Fibroblast of peridontal ligament (primary cell): ENCODE data around the gene NAP1L4.

Experiments
- DNase-seq: peaks from one replicate; pipeline ENCODE4 v3.0.0-alpha.2; 2010; ENCODE audit errors: extremely low read depth

Gene NAP1L4

GRCh38 chr11:2992997-2993325, 832 bp upstream of the NAP1L4 start:
- no peak for DNase-seq

GRCh38 chr11:2991452-2992233, 486 bp downstream of the NAP1L4 start:
- DNase-seq = peak; percentile 32

GRCh38 chr11:2990617-2991451, 1.3 kb downstream of the NAP1L4 start:
- DNase-seq = no peak

- no peak for DNase-seq
Measured at GRCh38 chr11:2989551-2989950, 2.6 kb downstream of the NAP1L4 start.

GRCh38 chr11:2989006-2989405, 3.1 kb downstream of the NAP1L4 start:
- DNase-seq = peak; percentile 39

GRCh38 chr11:2987881-2988861, 4.0 kb downstream of the NAP1L4 start:
- DNase-seq = no peak

- DNase-seq = no peak
Measured at GRCh38 chr11:2983908-2984307, 8.2 kb downstream of the NAP1L4 start.

GRCh38 chr11:2982214-2982613, 9.9 kb downstream of the NAP1L4 start:
- no peak for DNase-seq

- no peak for DNase-seq
Measured at GRCh38 chr11:2981130-2981529, 11.0 kb downstream of the NAP1L4 start.

- no peak for DNase-seq
Measured at GRCh38 chr11:2980168-2980840, 11.8 kb downstream of the NAP1L4 start.

- no peak for DNase-seq
Measured at GRCh38 chr11:2977113-2977512, 15.0 kb downstream of the NAP1L4 start.

- no peak for DNase-seq
Measured at GRCh38 chr11:2976294-2977063, 15.7 kb downstream of the NAP1L4 start.

- peak; percentile 54 for DNase-seq
Measured at GRCh38 chr11:2975594-2975993, 16.5 kb downstream of the NAP1L4 start.

GRCh38 chr11:2974272-2974671, 17.9 kb downstream of the NAP1L4 start:
- DNase-seq = no peak

GRCh38 chr11:2968341-2968900, 23.7 kb downstream of the NAP1L4 start:
- DNase-seq = no peak

GRCh38 chr11:2964782-2965181, 27.3 kb downstream of the NAP1L4 start:
- no peak for DNase-seq

GRCh38 chr11:2963761-2964160, 28.4 kb downstream of the NAP1L4 start:
- DNase-seq = no peak

GRCh38 chr11:2963112-2963754, 28.9 kb downstream of the NAP1L4 start:
- DNase-seq = no peak

- no peak for DNase-seq
Measured at GRCh38 chr11:2961080-2961479, 31.0 kb downstream of the NAP1L4 start.

- no peak for DNase-seq
Measured at GRCh38 chr11:2960139-2960538, 32.0 kb downstream of the NAP1L4 start.
